GM23248 (cell line): ENCODE results near the gene TTC9.

Experiments
- EZH2 ChIP-seq: fragments of 200-600 bp; sonication (generic); IDR thresholded peaks from 2 replicates; pipeline ENCODE4 v1.6.1; 2018; ENCODE audit warnings: antibody characterized with exemption, mild to moderate bottlenecking; ENCODE audit not compliant: insufficient read depth, poor library complexity, severe bottlenecking
- EZH2phosphoT487 ChIP-seq: fragments of 200-600 bp; sonication (generic); IDR thresholded peaks from 2 replicates; pipeline ENCODE4 v1.6.1; 2018; ENCODE audit warnings: antibody characterized with exemption, moderate library complexity, mild to moderate bottlenecking, low read depth; ENCODE audit not compliant: insufficient read depth

DNA sequence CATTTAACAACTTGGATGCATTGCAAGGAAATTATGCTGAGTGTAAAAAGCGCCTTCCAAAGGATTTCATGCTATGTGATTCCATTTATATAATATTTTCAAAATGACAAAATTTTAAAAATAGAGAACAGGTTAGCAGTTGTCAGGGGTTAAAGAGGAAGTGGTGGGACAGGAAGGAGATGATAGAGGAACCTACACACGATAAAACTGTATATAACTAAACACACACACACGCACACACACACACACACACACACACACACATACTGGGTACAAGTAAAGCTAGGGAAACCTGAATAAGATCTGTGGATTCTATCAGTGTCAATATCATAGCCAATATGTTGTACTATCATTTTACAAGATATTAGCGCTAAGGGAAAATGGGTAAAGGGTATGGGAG, 17.2 kb downstream of the TTC9 start:
- no peak for TF ChIP-seq EZH2
- no peak for TF ChIP-seq EZH2phosphoT487
